Uterus (tissue), 4 donors: Measurements from ENCODE around the gene NXPH1. TPM values are rescaled to one million over a fixed set of nuclear protein-coding genes. Genes with fewer than 3 reads are reported as not detected.

Source experiments
- DNase-seq, 2 donors: peaks; one replicate each; pipeline ENCODE4 v3.0.0-alpha.2; 2019 to 2020
- H3K27ac ChIP-seq, 2 donors: fragments of 200-600 bp; sonication (generic); 1 replicate in 1 of 2; 2 replicates in 1 of 2; pipeline ENCODE4 v1.5.1; 2016 to 2018
- H3K27me3 ChIP-seq, 2 donors: fragments of 200-600 bp; sonication (generic); one replicate each; pipeline ENCODE4 v1.5.1; 2018 to 2019; ENCODE audit warnings: control low read depth in 1 of 2
- H3K36me3 ChIP-seq, 2 donors: fragments of 200-600 bp; sonication (generic); one replicate each; pipeline ENCODE4 v1.5.1; 2019; ENCODE audit warnings: control low read depth in 1 of 2
- H3K4me1 ChIP-seq, 2 donors: fragments of 200-600 bp; sonication (generic); one replicate each; pipeline ENCODE4 v1.5.1; 2018 to 2019; ENCODE audit warnings: control low read depth in 1 of 2
- H3K4me3 ChIP-seq, 2 donors: fragments of 200-600 bp; sonication (generic); 1 replicate in 1 of 2; 2 replicates in 1 of 2; pipeline ENCODE4 v1.5.1; 2018 to 2019; ENCODE audit warnings: mild to moderate bottlenecking in 1 of 2
- H3K9me3 ChIP-seq, 2 donors: fragments of 200-600 bp; sonication (generic); one replicate each; pipeline ENCODE4 v1.5.1; 2019; ENCODE audit warnings: control low read depth in 1 of 2
- POLR2A ChIP-seq, 2 donors: fragments of 450-650 bp; IDR thresholded peaks; one replicate each; pipeline ENCODE4 v1.6.1; 2016; ENCODE audit warnings: antibody characterized with exemption in 2 of 2, mild to moderate bottlenecking in 1 of 2, moderate library complexity in 1 of 2
- intact Hi-C: fragments of 100-400 bp; cut with DNase I; formaldehyde crosslinking; loops from one replicate; pipeline ENCODE4 v1.15.1; 2023; ENCODE audit warnings: low total_unique reads
- total RNA-seq, 4 donors: library from RNA; depleted of rRNA in 3 of 4; stranded (reverse); fragments of >200 nt in 3 of 4; gene quantifications; one replicate each; pipeline versions ENCODE4 v1.1.0 to v1.2.4, GENCODE V29; 2014 to 2023
- TF ChIP-seq, protein P1 (sequence below), 4 experiments: fragments of 200-600 bp in 2 of 4; fragments of 450-650 bp in 2 of 4; sonication (generic) in 2 of 4; IDR thresholded peaks; one replicate each; pipeline ENCODE4 v1.5.1; 2016 to 2019; ENCODE audit warnings: antibody characterized with exemption in 4 of 4, mild to moderate bottlenecking in 2 of 4, moderate library complexity in 1 of 4
- donor health status: DM: yes; HTN: yes; CAD: no.

NXPH1 gene
- total RNA-seq, 4 donors from 2014 or later, result 0.28 TPM; not detected in 3

GRCh38 chr7:8629504-8629903 is 196.1 kb downstream of the NXPH1 start:
- no peaks in the 10 kb centered on the region for H3K4me1 ChIP-seq
- H3K36me3 ChIP-seq, result no peaks in the 10 kb centered on the region
- H3K9me3 ChIP-seq, result no peaks in the 10 kb centered on the region
- H3K27ac ChIP-seq, result no peak overlapping the region
- intact Hi-C loops, result no loop called here
- no peaks in the 10 kb centered on the region for H3K27me3 ChIP-seq
- H3K4me3 ChIP-seq, result no peak overlapping the region
- DNase-seq, result no peak
- TF ChIP-seq, protein P1, sequence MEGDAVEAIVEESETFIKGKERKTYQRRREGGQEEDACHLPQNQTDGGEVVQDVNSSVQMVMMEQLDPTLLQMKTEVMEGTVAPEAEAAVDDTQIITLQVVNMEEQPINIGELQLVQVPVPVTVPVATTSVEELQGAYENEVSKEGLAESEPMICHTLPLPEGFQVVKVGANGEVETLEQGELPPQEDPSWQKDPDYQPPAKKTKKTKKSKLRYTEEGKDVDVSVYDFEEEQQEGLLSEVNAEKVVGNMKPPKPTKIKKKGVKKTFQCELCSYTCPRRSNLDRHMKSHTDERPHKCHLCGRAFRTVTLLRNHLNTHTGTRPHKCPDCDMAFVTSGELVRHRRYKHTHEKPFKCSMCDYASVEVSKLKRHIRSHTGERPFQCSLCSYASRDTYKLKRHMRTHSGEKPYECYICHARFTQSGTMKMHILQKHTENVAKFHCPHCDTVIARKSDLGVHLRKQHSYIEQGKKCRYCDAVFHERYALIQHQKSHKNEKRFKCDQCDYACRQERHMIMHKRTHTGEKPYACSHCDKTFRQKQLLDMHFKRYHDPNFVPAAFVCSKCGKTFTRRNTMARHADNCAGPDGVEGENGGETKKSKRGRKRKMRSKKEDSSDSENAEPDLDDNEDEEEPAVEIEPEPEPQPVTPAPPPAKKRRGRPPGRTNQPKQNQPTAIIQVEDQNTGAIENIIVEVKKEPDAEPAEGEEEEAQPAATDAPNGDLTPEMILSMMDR (IDR thresholded peaks at IDR 0.05), result no peak
- no peak for TF ChIP-seq POLR2A (IDR thresholded peaks at IDR 0.05)

DNA sequence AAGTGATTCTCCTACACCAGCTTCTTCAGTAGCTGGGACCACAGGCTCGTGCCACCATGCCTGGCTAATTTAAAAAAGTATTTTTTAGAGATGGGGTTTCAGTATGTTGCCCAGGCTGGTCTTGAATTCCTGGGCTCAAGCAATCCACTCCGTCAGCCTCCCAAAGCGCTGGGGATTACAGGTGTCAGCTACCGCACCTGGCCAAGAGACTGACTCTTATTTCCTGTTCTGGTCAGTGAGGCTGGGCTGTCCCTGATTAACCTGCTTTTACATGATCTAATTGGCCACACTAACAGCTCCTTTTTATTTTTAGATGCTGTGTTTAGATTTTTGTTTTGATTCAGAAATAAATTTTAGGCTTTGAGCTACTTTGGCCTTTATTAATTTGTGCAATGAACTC is 203.9 kb downstream of the NXPH1 start:
- TF ChIP-seq, protein P1 (IDR thresholded peaks at IDR 0.05), result no peak
- no peak for TF ChIP-seq POLR2A (IDR thresholded peaks at IDR 0.05)
- Histone ChIP-seq H3K27ac (no peak overlapping the region), H3K27me3 (no peaks in the 10 kb centered on the region), H3K4me3 (no peak overlapping the region), H3K9me3 (no peaks in the 10 kb centered on the region), H3K36me3 (no peaks in the 10 kb centered on the region), H3K4me1 (no peaks in the 10 kb centered on the region)
- no peak for DNase-seq
- intact Hi-C loops, result no loop called here

- intact Hi-C loops, result no loop called here
- H3K4me1 ChIP-seq, result no peaks in the 10 kb centered on the region
Measured at GRCh38 chr7:8638076-8638475, 204.7 kb downstream of the NXPH1 start.

GRCh38 chr7:8639668-8640067 is 206.3 kb downstream of the NXPH1 start:
- intact Hi-C loops, result no loop called here

More at GRCh38 chr7:8638076-8638475, 204.7 kb downstream of the NXPH1 start:
- TF ChIP-seq, protein P1 (IDR thresholded peaks at IDR 0.05), result no peak
- TF ChIP-seq POLR2A (IDR thresholded peaks at IDR 0.05), result no peak
- Histone ChIP-seq H3K4me3 (no peak overlapping the region), H3K36me3 (no peaks in the 10 kb centered on the region), H3K9me3 (no peaks in the 10 kb centered on the region), H3K27ac (no peak overlapping the region), H3K27me3 (no peaks in the 10 kb centered on the region)
- no peak for DNase-seq

GRCh38 chr7:8640671-8641070 is 207.3 kb downstream of the NXPH1 start:
- H3K36me3 ChIP-seq, result no peaks in the 10 kb centered on the region
- H3K27ac ChIP-seq, result no peak overlapping the region
- intact Hi-C loops, result no loop called here
- no peaks in the 10 kb centered on the region for H3K27me3 ChIP-seq
- H3K4me1 ChIP-seq, result no peaks in the 10 kb centered on the region
- TF ChIP-seq, protein P1 (IDR thresholded peaks at IDR 0.05), result no peak
- no peak for TF ChIP-seq POLR2A (IDR thresholded peaks at IDR 0.05)
- H3K9me3 ChIP-seq, result no peaks in the 10 kb centered on the region
- DNase-seq, result no peak
- H3K4me3 ChIP-seq, result no peak overlapping the region

More at GRCh38 chr7:8639668-8640067, 206.3 kb downstream of the NXPH1 start:
- no peaks in the 10 kb centered on the region for H3K36me3 ChIP-seq
- no peak for DNase-seq
- no peak overlapping the region for H3K4me3 ChIP-seq
- no peaks in the 10 kb centered on the region for H3K4me1 ChIP-seq
- no peak overlapping the region for H3K27ac ChIP-seq
- no peaks in the 10 kb centered on the region for H3K27me3 ChIP-seq
- no peak for TF ChIP-seq POLR2A (IDR thresholded peaks at IDR 0.05)
- no peaks in the 10 kb centered on the region for H3K9me3 ChIP-seq
